Fibroblast of skin of right biceps (primary cell): ENCODE measurements around the gene CGNL1.

ENCODE experiments used
- DNase-seq: peaks from one replicate; pipeline ENCODE4 v3.0.0-alpha.2; 2013

The CGNL1 gene

DNA sequence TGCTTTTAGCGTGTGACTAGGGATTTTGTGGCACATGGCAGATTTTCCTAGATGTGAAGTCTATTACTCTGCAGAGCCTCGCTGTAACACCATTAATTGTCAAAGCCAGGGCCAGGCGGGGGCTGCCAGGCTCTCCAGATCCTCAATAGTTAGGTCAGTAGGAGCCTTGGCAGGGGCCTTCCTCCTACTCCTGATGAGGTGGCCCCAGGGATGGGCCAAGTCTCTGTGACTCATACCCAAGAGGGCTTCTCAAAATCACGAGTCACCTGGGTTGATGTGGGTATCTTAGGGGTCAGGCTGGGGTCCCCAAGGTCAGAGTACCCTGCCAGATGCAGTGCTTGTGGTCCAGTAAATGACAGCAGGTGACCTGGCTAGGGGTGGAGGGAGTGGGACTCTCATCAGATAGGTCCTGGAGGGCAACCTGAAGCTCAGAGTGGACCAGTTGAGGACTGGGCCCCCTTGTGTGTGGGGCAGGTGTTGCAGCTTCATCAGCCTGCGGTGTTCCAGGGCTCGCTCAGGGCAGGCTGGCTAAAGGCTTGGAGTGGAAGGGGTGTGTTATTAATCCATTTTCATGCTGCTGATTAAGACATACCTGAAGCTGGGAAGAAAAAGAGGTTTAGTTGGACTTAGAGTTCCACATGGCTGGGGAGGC lies 126.9 kb downstream of the CGNL1 start:
- no peak for DNase-seq

DNA sequence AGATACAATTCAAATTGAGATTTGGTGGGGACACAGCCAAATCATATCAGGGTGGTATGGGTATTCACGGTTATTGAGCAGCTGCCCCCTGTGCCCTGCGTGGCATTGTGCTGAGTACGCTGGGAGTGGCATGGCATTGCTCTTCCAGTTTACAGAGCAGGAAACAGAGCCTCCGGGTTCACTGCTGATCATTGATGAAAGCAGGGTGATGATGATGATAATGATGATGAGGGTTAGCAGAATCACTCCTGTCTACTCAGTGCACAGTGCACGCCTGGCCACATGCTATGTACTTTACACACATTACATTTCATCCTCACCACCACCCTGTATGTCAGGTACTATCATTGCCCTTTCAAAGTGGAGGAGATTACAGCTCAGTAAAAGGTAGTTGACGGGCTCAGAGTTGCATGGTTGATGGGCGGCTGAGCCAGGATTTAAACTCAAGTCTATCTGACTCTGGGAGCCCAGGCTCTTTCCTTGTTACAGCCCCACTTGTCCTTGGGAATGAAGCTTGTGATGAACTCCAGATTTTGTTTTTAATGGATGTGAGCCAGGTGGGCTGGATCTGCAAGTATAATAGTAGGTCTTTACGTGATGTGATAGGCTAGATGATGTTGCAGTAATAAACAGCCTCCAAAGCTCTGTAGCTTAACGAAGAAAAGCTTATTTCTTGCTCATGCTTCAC lies 127.8 kb downstream of the CGNL1 start:
- peak; percentile 59 for DNase-seq

DNA sequence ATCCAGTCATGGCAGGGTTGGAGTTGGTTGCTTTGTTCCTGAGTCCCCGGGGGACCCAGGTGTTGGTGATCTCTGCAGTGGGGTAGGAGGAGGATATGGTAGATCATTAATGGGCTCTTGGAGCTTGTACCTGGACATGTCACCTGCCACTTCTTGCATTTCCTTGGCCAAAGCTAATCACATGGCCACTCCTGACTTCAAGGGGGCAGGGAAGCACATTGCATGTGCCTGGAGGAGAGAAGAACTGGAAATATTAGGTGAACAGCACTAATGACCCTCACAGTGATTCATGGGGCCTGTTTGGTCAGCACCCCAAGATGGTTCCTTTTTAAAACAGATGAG lies 128.3 kb downstream of the CGNL1 start:
- no peak for DNase-seq

GRCh38 chr15:57505056-57505715 lies 128.9 kb downstream of the CGNL1 start:
- DNase-seq, result peak; percentile 63

- peak; percentile 68 for DNase-seq
These were observed 129.7 kb downstream of the CGNL1 start for GRCh38 chr15:57505949-57506391.

GRCh38 chr15:57506422-57506821 lies 130.1 kb downstream of the CGNL1 start:
- DNase-seq, result no peak

DNA sequence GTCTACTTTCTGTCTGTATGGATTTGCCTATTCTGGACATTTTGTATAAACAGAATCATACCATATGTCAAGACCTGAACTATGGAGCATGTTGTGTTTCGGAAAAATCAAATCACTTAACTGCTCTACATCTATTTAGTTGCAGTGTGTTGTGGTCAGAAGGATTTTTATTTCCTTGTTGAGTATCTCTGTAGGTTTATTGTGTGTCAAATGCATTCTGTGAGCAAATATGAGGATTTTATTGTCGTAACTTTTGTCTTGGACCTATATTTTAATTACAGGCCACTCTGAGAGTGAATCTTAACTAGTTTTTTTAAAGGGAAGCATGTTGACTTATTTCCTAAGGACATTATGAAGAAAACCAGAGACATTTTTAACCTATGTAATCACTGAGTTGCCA lies 130.8 kb downstream of the CGNL1 start:
- DNase-seq, result no peak

DNA sequence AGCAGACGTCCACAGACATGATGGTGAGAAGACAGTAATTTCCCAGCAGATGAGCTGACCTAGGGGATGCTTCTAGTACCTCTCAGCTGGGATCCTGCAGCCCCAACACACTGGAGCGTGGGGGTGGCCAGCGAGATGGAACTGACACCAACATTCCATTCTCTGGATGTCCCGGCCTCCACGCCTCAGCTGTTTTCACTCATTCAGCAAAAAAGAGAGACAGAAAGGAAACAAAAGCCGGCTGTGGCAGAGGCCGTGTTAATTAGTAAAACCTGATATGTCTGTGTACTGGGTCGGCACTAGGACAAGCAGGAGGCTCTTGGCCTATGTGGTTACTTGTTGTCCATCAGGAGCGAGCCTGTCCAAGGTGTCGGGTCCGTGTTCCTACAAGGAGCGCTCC lies 132.8 kb downstream of the CGNL1 start:
- DNase-seq, result peak; percentile 45

- no peak for DNase-seq
These were observed 133.7 kb downstream of the CGNL1 start for GRCh38 chr15:57509965-57510364.

DNA sequence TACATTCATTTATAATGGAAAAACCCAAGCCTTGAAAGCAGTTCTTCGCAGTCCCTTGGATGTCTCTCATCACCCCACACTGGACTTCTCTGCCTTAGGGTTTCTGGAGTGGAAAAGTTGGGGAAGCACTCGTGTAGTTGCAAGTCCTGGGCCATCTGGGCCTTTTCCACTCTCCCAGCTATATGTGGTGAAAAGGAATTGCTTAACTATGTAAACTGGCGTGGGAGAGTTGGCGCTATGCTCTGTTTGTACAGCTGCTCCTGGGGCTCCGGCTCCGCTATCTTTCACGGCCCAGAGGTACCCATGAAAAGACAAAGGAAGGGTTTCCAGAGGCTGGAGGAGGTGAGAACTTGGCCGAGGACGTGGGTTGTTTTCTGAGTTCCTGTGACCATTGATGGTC lies 134.3 kb downstream of the CGNL1 start:
- no peak for DNase-seq

- DNase-seq, result no peak
These were observed 140.2 kb downstream of the CGNL1 start for GRCh38 chr15:57516327-57517029.

- DNase-seq, result no peak
These were observed 140.8 kb downstream of the CGNL1 start for GRCh38 chr15:57517030-57517671.

DNA sequence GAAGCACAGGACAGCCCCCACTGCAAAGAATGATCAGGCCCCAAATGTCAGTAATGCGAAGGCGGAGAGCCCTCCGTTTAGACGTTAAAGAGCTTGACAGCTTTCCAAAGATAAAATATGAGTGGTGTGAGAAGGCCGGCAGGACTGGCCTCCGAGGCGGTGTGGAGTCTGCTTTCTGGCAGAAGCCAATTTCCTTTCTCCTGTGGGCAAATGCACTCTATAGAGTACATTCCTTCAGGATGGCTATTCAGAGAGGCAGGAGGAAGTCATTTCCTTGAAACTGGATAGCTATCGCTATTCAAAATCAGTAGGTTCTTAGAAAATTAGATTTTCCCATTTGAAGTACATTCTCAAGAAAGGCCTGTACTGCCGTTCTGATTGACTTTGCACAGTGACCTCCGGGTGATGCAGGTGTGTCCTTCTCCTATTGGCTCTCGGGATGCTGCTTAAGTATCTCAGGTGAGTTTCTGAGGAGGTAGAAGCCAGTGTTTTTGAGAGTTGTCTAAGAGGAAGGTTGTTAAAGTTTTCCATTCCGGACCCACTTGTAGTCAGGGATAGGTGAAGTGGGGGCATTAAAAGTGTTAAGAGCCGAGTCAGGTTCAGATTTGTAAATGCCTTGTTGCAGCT lies 142.6 kb downstream of the CGNL1 start:
- DNase-seq, result no peak

- no peak for DNase-seq
These were observed 143.5 kb downstream of the CGNL1 start for GRCh38 chr15:57519806-57520205.

GRCh38 chr15:57521503-57521902 lies 145.2 kb downstream of the CGNL1 start:
- DNase-seq, result no peak

DNA sequence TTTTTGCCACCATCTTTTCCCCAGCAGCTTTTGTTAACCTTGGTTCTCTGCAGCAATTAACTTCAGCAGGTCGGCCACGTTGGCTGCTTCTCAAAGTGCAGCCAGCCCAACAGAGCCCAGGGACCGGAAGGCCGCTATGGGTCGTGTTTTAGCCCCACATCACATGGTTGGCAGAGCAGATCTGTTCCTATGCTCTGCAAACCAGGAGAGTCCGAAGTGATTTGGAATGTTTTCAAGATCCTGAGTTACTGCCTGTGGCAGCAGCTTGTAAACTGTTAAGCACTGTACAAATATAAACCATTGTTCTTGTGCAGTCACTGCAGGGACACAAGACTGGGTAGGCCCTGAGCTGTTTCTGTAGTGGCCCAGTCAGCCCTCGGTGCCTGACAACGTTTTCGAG lies 145.8 kb downstream of the CGNL1 start:
- DNase-seq, result no peak

DNA sequence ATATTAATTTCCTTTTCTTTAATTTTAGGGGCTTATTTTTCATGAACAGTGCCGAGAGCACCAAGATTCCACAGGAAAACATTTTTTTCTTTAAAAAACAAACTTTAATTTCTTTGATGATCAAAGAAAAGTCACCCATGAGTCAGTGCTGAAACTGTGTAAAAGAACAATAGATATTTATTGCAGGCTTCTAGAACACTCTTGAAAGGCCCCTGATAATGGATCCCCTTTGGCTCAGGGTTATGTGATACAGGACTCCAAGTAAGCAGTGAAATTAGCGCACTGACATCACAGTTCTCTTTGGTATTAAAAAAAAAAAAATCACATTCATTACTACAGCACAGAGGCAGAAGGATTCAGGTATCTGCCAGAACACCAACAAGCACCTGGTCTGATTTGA lies 149.3 kb downstream of the CGNL1 start:
- no peak for DNase-seq

DNA sequence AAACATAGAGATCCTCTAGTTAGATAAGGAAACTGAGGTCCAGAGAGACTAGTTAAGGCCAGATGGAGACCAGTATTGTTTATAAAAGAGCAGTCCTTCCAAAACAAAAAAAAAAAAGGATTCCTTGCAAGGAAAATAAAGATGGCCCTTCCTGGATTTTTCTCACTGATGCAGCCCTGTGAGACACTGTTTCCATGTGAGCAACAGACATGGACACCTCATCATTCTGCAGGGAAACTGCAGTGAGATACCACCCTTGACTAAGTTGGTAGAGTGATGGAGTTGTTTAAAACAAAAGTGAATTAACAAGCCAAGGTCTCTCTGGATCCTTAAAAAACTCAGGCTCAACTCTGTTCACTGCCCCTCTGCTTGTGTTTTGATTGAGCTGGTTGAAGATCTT lies 149.8 kb downstream of the CGNL1 start:
- DNase-seq, result no peak

DNA sequence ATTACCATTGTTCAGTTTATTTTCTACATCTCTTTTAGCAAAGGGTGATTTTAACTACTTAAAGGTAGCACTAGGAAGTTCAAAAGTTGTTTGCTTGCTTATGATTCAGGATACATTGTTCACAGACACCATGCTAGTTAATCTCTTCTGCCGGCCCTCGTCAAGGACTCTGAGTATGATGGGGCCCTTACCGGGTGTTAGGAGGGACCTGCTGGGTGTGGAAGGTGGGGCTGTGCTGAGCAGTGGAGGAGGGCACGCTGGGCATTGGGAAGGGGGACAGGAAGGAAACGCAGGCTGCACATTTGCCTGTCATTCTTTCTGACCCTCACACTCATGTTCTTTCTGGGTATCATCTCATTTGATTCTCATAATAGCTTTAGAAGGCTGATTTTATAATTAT lies 150.3 kb downstream of the CGNL1 start:
- DNase-seq, result no peak

DNA sequence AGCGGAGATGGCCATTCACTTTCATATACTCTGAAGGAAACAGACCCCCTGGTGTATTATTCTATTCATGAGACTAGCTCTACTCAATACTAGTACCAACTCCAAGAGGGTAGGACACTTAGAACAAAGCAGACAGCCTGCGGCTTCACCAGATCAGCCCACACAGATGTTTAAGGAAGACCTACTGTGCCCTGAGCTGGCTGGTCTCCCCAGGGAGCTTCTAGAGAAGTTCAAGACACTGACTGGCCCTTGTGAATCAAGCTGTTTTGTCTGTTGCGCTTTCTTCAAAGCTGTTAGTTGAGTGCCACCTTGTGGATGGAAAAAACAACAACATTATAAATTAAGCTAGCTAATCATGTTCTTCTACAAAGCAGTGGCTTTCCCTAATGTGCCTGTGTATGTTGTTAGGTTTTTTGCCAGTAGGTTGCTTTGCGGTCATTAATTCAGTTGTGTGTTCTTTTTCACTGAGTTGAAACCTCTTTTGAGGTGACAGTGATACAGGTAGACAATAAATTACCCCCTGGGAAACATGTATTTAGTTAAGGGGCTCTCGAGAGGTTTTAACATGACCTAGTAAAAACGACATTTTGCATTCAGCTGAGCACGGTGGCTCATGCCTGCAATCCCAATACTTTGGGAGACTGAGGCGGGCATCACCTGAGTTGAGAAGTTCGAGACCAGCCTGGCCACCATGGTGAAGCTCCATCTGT lies 151.2 kb downstream of the CGNL1 start:
- peak; percentile 84 for DNase-seq

DNA sequence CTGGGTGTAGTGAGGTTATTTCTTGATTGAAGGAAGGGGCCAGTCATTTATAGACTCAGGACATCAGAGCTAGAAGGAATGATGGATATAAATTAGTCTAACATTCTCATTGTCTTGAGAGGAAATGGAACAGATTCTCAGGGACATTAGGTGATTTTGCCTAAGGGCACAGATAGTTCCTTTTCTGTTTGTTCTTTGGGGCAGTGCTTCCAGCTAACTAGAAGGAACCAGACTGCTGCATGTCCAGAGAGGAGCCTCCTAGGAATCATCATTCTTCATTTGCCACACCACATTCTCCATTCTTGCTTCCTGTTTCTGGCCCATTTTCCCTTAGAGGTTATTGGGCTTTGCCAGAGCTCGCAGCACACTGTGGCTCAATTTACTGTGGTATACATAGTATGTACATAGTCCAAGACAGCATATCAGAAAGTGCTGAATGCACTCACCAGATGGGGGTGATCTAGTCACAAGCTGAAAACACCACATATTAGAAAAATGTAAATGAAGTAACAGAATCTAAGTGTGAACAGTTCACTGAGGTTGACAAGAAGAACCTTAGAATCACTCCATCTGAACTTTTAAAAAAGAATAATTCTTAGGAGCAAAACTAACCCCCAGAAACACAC lies 152.7 kb downstream of the CGNL1 start:
- no peak for DNase-seq

- DNase-seq, result no peak
These were observed 153.4 kb downstream of the CGNL1 start for GRCh38 chr15:57529748-57530147.
